HEK293 (cell line): Measurements from ENCODE around the gene SELENOF.

ENCODE experiments used
- AEBP2 ChIP-seq: fragments of 450-650 bp; formaldehyde crosslinking; IDR thresholded peaks from 2 replicates; pipeline ENCODE4 v1.5.1; 2016; ENCODE audit warnings: missing biosample characterization, missing genetic modification characterization, borderline replicate concordance
- FEZF1 ChIP-seq: fragments of 450-650 bp; formaldehyde crosslinking; IDR thresholded peaks from 2 replicates; pipeline ENCODE4 v1.5.1; 2016; ENCODE audit warnings: missing biosample characterization, missing genetic modification characterization
- GLI2 ChIP-seq: fragments of 450-650 bp; formaldehyde crosslinking; IDR thresholded peaks from 2 replicates; pipeline ENCODE4; 2017; ENCODE audit warnings: missing biosample characterization, missing genetic modification characterization, low read depth, borderline replicate concordance
- INSM2 ChIP-seq: fragments of 450-650 bp; formaldehyde crosslinking; IDR thresholded peaks from 2 replicates; pipeline ENCODE4 v1.5.1; 2016; ENCODE audit warnings: missing biosample characterization, missing genetic modification characterization
- KLF8 ChIP-seq: fragments of 450-650 bp; formaldehyde crosslinking; IDR thresholded peaks from 2 replicates; pipeline ENCODE4 v1.5.1; 2016; ENCODE audit warnings: missing biosample characterization, missing genetic modification characterization
- OVOL3 ChIP-seq: fragments of 450-650 bp; formaldehyde crosslinking; IDR thresholded peaks from 2 replicates; pipeline ENCODE4 v1.5.1; 2016; ENCODE audit warnings: missing biosample characterization, missing genetic modification characterization
- PRDM10 ChIP-seq: fragments of 450-650 bp; formaldehyde crosslinking; IDR thresholded peaks from 2 replicates; pipeline ENCODE4 v1.5.1; 2016; ENCODE audit warnings: missing biosample characterization, missing genetic modification characterization
- PRDM6 ChIP-seq: fragments of 450-650 bp; formaldehyde crosslinking; IDR thresholded peaks from 2 replicates; pipeline ENCODE4 v1.5.1; 2017; ENCODE audit warnings: missing biosample characterization, missing genetic modification characterization
- SCRT1 ChIP-seq: fragments of 450-650 bp; formaldehyde crosslinking; IDR thresholded peaks from 2 replicates; pipeline ENCODE4 v1.5.1; 2016; ENCODE audit warnings: missing biosample characterization, missing genetic modification characterization, borderline replicate concordance
- SCRT2 ChIP-seq: fragments of 450-650 bp; formaldehyde crosslinking; IDR thresholded peaks from 2 replicates; pipeline ENCODE4 v1.5.1; 2016; ENCODE audit warnings: missing biosample characterization, missing genetic modification characterization
- SETDB1 ChIP-seq: IDR thresholded peaks from one replicate; pipeline ENCODE4 v1.6.1; 2017; ENCODE audit warnings: mild to moderate bottlenecking, low read length, moderate library complexity, mixed read lengths; ENCODE audit not compliant: insufficient read length
- ZBTB17 ChIP-seq: fragments of 450-650 bp; formaldehyde crosslinking; IDR thresholded peaks from 2 replicates; pipeline ENCODE4 v1.5.1; 2016; ENCODE audit warnings: missing biosample characterization, missing genetic modification characterization
- ZFP37 ChIP-seq: fragments of 450-650 bp; formaldehyde crosslinking; IDR thresholded peaks from 2 replicates; pipeline ENCODE4 v1.5.1; 2016; ENCODE audit warnings: missing biosample characterization, missing genetic modification characterization
- ZNF16 ChIP-seq: fragments of 450-650 bp; formaldehyde crosslinking; IDR thresholded peaks from 2 replicates; pipeline ENCODE4 v1.5.1; 2016; ENCODE audit warnings: low read depth, missing biosample characterization, missing genetic modification characterization
- ZNF184 ChIP-seq: fragments of 450-650 bp; IDR thresholded peaks from 2 replicates; pipeline ENCODE4 v1.5.1; 2018; ENCODE audit warnings: missing biosample characterization, mild to moderate bottlenecking, missing genetic modification characterization
- ZNF24 ChIP-seq: fragments of 450-650 bp; formaldehyde crosslinking; IDR thresholded peaks from 2 replicates; pipeline ENCODE4 v1.5.1; 2016; ENCODE audit warnings: missing biosample characterization, missing genetic modification characterization
- ZNF623 ChIP-seq: fragments of 450-650 bp; formaldehyde crosslinking; IDR thresholded peaks from 2 replicates; pipeline ENCODE4 v1.5.1; 2016; ENCODE audit warnings: missing biosample characterization, missing genetic modification characterization
- ZNF843 ChIP-seq: fragments of 450-650 bp; formaldehyde crosslinking; IDR thresholded peaks from 2 replicates; pipeline ENCODE4 v1.5.1; 2016; ENCODE audit warnings: missing biosample characterization, missing genetic modification characterization
- TF ChIP-seq, protein P1 (sequence below): fragments of 450-650 bp; formaldehyde crosslinking; IDR thresholded peaks from 2 replicates; pipeline ENCODE4 v1.5.1; 2016; ENCODE audit warnings: missing biosample characterization, missing genetic modification characterization
- TF ChIP-seq, protein P2 (sequence below): fragments of 450-650 bp; formaldehyde crosslinking; IDR thresholded peaks from 2 replicates; pipeline ENCODE4; 2016; ENCODE audit warnings: missing biosample characterization, missing genetic modification characterization

SELENOF gene

DNA sequence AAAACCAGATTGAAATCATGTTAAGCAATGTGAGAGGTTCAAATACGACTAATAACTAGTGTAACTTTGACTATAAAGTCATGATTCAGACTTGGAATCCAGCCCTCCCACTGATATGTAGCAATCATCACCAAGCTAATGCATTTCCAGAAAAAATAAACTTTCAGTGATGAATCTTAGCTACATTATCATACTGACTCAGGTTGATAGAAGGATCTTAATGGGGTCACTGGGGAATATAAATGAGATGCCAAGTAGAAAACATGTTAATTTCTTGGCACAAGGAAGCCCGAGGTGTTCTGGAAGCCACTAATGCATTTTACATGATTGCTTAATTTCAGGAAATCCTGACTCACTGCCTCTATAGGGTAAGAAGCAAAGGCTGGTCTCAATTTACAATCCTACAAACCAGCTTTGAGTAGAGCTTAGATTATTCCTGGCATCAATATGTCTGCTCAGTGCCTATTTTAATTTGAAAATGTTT lies 67.7 kb downstream of the SELENOF start (continued):
- TF ChIP-seq PRDM10 (tag by site-specific recombination), result peak; percentile 66
- TF ChIP-seq AEBP2, result no peak
- no peak for TF ChIP-seq ZNF623
- 0 out of 2 replicates have a peak, but pooled peaks have one; percentile 23 for TF ChIP-seq ZBTB17 (tag by site-specific recombination)
- peak; percentile 45; the same call in 1 of the 2 replicates for TF ChIP-seq ZNF184
- TF ChIP-seq INSM2 (tag by site-specific recombination), result peak; percentile 83
- TF ChIP-seq ZNF843 (tag by site-specific recombination), result peak; percentile 84; the same call in 1 of the 2 replicates
- TF ChIP-seq SETDB1, result peak; percentile 10
- peak; percentile 52; the same call in 1 of the 2 replicates for TF ChIP-seq ZNF24 (tag by site-specific recombination)
- TF ChIP-seq KLF8, result peak; percentile 25; the same call in 1 of the 2 replicates
- TF ChIP-seq ZNF16 (tag by site-specific recombination), result no peak
- TF ChIP-seq GLI2 (tag by site-specific recombination), result peak; percentile 12; the same call in 1 of the 2 replicates
- TF ChIP-seq OVOL3 (tag by site-specific recombination), result no peak
- TF ChIP-seq SCRT1 (tag by site-specific recombination), result no peak
- TF ChIP-seq, protein P1, sequence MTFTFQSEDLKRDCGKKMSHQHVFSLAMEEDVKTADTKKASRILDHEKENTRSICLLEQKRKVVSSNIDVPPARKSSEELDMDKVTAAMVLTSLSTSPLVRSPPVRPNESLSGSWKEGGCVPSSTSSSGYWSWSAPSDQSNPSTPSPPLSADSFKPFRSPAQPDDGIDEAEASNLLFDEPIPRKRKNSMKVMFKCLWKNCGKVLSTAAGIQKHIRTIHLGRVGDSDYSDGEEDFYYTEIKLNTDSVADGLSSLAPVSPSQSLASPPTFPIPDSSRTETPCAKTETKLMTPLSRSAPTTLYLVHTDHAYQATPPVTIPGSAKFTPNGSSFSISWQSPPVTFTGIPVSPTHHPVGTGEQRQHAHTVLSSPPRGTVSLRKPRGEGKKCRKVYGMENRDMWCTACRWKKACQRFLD, result no peak
- peak; percentile 67 for TF ChIP-seq FEZF1 (tag by site-specific recombination)
- peak; percentile 76 for TF ChIP-seq PRDM6 (tag by site-specific recombination)
- TF ChIP-seq, protein P2, sequence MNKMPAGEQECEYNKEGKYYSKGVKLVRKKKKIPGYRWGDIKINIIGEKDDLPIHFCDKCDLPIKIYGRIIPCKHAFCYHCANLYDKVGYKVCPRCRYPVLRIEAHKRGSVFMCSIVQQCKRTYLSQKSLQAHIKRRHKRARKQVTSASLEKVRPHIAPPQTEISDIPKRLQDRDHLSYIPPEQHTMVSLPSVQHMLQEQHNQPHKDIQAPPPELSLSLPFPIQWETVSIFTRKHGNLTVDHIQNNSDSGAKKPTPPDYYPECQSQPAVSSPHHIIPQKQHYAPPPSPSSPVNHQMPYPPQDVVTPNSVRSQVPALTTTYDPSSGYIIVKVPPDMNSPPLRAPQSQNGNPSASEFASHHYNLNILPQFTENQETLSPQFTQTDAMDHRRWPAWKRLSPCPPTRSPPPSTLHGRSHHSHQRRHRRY, result no peak
- TF ChIP-seq ZFP37 (tag by site-specific recombination), result no peak
- no peak for TF ChIP-seq SCRT2 (tag by site-specific recombination)
